Dermis microvascular lymphatic vessel endothelial cell (primary cell): ENCODE data around the gene KLF7. TPM values are rescaled to one million over a fixed set of nuclear protein-coding genes. Genes with fewer than 3 reads are reported as not detected.
A peak's percentile ranks its signal among the peaks of the same experiment; 100 is the strongest.

Experiments used
- DNase-seq, 2 donors: peaks; one replicate each; pipeline versions ENCODE4 v3.0.0 to v3.0.0-alpha.2; 2010; ENCODE audit warnings: low read depth in 2 of 2
- total RNA-seq: library from RNA; depleted of rRNA; stranded (reverse); fragments of >200 nt; gene quantifications from 2 replicates; pipeline ENCODE4 v1.2.1, GENCODE V29; 2014

KLF7 gene
- total RNA-seq, 1 donor from 2014 or later, result 8.5 TPM

DNA sequence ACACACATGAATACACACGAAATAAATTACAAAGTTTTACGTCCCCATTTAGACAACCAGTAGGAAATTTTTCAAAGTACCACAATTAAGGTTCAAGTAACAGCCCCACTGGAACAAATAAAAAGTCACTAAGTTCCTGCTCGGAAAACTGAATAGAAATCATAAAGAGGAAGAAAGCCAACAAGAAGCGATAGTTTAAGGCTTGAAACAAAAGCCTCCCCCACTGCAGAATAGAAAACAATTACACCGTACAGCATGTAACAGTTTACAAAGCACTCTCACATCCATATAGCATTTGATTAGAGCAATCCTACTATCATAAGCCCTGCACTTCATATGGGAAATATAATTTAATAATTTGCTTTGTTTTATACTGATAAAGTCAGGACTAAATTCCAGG, 15.5 kb downstream of the KLF7 start:
- DNase-seq, result no peak

DNA sequence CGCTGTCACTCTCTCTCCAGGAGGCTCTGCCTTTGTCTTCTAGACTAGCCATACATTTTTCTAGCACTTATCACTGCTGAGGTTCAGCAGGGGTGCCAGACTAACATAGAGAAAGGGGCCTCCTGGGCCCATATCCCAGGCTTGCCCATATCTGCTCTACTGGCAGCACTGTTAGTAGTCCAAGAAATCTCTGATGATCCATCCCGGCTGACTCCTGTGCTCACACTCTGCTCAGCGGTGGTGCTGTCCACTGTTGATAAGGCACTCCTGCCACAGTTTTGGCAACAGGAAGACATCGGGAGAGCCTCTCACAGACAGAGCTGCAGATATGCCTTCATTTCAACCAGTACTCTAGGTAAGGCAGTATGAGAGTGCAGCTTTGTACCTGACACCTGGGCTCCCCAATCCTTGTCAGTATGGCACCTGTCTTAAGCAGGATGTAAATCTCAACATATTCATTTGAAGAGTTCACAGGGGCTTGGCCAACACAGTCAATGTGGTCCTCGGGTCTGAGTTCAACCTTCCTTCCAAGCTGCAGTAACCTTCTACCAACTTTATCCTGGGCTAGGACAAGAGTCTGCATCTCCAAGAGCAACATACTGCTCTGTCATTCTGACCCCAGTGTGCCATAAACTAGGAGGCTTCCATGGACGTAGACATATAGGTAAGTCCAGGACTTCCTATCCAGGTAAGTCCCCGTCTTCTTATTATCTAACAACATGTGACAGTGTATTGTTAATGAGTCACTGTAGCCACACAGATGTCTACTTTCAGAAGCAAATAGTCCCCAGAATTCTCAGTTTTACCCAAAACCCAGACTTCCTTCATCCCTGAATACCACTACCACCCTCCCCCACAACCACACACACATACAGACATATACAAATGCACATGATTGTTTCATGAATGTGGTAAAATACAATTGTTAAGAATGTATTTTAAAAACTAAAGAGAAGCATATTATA, 16.2 kb downstream of the KLF7 start:
- peak in 1 of 2 donors; percentile 46 for DNase-seq

DNA sequence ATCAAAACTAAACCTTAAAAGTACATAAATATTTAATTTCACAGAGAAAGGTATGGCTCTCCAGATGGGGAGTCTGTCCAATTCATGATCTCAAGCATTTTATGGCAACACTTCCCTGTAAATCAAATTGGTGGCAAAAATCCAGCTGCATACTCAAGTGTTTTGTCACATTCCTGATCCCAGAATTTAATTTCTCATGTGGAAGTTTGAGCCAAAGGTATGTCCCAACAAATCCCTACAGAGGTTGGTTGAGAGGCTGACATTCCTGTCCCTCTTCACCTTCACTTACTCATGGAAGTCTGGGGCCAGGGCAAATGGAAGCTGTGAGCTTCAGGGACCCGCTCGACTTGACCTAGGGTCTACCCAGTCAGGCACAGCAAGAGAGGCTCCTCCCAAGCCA, 17.7 kb downstream of the KLF7 start:
- no peak for DNase-seq

DNA sequence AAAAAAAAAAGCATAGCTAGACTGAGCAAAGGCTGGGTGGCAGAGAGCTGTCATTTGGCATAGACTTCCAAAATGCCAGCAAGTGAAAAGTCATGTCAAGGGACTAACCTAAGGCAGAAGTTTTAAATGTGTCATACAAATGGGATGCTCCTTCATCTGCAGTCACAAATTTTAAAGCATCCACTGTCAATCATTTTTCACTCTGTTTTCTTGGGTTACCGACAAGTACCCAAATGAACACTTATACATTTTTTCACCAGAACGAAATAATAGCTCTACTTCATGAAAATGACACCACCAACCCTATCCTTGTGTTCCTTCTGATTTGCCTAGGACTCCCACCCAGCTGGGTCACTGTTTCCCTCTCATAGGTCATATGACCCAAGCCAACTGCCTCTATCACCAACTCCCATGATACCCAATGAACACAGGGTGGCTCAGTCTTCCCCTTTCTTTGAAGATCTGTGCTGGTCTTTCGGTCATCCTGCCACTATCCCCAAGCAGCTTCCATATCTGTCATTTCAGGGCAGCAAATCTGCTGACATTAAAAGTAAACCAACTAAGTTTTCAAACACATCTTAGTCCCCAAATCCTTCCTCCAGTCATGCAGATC, 21.5 kb downstream of the KLF7 start:
- no peak for DNase-seq

DNA sequence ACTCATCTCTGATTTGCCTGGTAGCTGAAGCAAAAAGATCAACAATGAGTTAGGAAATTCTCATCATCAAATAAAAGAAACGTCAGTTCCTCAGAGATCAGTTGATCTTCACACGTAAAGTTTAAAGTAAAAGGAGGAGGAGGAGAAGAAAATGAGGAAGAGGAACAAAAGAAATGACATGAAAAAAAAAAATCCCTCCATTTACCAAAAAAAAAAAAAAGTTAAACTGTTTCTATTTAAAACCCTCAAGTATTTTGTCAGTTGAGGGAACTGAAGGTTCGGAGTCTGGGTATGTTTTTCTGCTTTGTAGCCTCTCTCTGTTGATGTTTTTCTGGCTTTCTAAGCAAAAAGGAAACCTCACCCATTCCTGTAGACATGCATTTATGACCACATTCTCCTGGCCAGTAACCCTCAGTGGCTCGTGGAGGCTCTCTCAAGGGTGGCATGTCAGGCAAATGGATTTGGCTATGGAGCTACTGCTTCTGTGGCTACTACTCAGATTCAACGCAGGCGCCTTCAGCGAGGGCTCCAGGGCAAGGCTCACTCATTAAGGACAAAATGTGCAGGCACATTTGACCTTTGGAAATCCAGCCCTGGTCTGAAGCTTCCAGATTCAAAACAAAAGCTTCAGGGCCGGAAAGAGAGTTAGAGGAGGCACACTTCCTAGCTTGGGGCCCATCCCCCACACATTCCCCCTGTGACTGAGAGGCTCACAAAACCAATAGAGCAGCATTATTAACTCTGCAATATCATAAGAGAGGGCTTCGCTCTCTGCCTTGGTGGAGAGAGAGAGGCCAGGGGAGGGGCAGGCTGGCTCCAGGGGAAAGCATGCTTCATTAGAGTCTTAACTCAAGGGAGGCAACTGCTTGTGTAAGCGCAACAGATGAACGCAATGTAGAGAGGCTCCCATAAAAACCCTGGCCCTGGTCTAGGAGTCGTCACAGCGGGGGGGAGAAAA, 22.3 kb downstream of the KLF7 start:
- DNase-seq, result peak; percentile 78 to 92

DNA sequence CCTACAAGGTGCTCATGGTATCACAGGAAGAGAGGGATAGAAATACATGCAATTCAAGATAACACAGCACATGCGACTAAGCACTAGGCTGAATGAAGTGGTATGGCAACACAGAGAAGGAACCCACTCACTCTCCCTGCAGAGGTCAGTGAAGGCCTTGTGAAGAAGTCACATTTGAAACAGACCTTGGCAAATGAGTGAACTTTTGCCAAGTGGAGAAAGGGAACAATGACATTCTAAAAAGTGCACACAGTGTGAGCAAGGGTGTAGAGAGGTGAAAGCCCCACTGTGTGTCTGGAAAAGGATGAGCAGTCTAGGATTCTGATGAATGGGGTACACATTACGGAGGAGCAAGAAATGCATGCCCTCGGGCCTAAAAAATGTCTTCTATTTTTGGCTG, 23.3 kb downstream of the KLF7 start:
- DNase-seq, result peak in 1 of 2 donors; percentile 54

DNA sequence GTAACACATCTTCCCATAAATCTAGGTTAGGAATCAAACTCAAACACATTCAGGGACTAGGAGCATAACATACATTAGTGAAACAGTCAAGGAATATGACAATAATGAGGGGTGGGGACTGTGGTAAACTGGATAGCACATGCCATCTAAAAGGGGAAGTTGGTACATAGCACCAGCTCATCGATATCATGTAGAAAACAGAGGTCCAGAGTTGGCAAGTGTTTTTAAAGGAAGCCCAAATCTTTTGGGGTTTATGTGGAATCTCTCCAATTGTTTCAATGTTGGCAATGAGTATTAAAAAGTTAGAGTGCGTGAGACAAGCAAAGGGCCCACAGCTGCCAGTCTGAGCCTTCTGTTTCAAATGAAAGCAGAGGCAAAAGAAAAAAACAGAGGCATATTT, 24.4 kb downstream of the KLF7 start:
- no peak for DNase-seq

DNA sequence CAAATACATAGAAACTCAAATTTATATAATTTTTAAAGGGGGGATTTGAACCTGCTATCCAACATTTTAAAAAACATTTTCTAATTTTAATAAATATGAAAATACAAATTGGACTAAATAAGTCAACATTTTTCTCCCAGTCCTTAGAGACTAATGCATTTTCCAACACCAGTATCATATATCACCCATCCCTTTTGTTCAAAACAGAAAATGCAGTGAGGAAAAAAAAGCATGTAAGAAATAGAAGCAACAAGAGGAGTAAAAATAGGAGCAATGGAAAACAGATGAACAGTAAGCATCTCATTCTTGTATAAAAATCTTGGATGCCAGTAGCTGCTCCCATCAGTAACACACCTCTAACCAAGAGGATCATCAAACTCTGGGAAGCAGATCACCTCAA, 25.5 kb downstream of the KLF7 start:
- no peak for DNase-seq

DNA sequence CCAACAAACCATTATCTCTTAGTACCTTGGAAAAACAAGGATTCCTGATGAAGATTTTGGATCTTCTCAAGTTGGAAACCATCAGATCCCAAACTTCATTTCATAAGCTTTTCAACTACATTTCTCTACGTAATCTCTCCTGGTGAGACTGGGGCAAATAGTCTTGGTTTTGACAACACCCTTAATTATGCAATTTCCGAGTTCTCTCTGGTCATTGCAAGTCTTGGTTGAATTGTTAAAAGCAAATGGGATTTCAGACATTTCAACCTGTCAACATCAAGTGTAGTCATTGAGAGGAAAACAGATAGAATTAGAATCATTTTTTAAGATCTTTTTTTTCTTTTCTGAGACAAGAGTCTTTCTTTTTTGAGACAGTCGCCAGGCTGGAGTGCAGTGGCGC, 26.2 kb downstream of the KLF7 start:
- no peak for DNase-seq

DNA sequence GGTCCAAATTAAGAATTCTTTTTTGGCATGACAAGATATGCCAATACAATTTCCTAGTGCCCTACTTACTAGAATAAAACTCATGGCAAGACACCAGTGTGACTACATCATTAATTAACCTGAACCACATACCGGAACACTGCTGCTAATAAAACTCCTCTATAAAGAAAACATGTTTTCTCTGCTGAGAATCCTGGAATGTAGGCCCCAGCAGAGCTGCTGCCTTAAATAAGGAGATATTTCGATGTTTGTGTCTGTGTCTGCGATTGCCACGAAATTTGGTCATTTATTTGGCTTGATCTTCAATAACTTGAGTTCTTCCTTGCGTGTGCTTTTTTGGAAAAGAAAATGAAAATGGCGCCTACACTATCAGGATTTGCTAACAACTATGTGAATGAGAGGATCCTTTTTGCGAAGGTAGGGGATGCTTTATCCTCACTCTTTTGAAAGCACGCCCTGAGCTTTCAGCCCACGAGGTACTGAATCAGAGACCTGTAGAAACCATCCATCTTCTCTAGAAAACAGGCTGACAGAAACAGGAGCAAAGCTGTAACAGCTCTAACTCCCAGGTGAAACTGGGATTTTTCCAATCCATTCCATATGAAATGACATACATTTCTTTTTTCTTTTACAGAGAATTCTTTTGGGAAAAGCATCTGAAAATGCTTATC, 27.0 kb downstream of the KLF7 start:
- no peak for DNase-seq

DNA sequence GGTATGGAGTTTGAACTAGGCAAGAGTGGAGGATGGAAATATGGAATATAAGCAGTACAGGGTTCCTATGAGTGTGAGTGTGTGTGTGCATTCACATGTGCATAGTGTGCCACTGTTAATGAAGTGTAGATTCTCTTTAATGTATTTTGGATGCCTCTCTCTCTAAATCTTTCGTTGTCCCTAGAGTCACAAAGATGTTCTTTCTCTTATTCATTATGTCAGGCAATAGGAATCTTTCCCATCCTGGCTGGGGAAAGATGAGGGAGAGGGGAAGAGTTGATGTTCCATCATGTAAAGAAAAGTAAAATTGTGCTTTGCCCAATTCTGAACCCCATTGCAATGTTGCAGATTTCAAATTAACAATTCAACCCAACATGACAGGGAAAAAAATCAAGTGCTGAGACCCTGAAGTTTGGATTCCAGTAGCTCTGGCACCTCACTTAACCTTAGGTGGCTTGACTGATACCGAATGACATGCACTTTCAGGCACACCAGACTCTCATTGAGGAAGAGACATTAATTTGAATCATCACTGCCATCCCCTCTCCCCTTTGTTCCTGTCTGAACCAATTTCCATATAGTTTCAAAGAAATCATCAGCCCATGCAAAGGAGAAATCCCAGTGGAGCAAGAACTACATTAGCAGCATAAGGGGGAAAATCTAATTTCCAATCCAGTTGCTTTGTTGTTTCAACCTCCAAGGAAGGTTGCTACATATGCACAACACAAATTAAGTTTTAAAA, 28.0 kb downstream of the KLF7 start:
- DNase-seq, result no peak

DNA sequence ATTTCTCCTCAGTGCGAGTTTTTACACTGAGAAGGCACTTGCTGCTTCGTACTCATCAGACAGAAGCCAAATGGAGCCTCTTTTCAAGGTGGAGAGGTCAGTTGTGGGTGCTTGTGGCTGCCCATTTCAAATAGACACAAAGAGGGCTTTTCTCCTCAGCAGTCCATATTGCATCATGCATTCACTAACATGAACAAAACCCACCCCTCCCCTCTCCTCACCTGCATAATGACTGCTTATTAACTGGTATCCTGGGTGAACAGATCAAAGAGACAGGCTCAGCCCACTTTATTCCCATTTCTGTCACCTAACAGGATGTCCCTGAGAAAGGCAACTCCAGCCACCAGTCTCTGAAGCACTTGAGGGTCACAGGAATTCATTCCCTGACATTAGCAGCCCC, 28.9 kb downstream of the KLF7 start:
- no peak for DNase-seq

DNA sequence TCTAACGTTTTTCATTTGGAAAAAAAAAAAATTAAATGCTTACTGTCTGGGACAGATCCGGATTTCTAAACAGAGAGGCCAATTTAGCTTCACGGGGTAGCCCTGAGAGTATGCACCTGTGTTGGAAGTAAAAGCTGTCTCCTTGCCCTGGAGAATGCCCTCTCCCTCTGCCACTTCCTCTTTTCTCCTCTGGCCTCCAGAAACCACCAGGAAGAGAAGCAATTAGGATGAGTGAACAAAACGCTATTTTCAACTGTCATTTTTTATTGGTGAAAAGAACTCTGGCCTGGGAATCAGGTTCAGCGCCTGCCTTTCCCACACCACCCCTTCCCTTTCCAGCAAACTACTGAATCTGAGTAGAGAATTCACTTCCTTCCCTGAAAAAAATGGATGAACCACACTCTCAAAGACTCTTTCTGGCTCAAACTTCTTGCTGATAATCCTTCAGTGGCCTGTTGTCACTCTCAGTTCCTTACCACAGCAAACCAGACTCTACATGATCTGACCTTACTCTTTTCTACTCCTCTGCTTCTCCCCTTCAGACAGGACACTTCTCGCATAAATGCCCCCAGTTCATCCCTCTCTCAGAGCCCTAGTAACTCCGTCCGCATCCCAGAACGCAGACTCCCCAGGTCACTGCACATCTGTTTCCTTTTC, 29.8 kb downstream of the KLF7 start:
- no peak for DNase-seq

DNA sequence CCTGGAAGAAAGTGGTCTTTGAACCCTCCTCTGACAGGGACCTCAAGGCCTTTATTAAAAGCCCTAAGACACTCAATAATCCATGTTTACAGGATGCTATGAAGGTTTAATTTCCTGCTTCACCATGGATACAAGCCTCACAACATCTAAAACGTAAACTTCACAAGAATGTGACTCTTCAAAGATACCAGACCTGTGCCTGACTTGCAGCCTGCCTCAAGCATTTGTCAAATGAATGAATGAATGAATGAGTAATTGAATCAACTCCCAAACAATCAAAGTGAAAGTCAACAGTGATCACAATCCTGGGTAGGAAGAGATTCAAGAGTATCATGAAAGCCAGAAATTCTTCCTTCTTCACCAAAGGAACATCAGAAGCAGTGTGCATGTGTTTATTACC, 30.4 kb downstream of the KLF7 start:
- peak in 1 of 2 donors; percentile 88 for DNase-seq

DNA sequence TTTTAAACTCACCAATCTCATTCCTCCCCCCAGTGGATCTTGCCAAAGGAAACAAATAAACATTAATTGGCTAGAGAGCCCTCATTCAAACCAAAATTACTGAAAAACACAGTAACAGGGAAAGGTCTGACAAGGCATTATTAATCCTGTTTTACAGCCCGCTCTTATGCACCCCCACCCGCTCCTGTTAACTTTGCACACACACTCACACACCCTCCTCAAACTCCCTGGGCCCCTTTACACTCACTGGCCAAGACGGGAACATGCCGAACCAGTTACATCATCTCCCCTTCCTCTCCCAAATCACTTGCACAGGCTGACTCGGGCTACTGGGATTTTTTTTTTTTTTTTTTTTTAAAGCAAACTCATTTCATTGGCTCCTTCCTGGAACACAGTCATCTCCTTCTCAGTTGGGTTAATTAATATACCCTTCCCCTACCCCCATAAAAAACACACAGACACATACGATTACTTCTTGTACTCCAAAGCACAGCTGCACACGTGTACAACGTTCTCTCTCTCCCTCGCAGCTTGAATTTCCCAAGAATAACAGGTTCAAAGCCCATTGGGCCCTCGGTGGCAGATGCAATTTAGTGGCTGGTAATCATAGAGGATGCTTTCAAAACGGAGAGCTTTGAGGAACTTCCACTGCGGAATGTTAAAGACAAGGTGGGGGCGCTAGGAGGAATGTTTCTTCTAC, 31.8 kb downstream of the KLF7 start:
- DNase-seq, result peak in 1 of 2 donors; percentile 80

DNA sequence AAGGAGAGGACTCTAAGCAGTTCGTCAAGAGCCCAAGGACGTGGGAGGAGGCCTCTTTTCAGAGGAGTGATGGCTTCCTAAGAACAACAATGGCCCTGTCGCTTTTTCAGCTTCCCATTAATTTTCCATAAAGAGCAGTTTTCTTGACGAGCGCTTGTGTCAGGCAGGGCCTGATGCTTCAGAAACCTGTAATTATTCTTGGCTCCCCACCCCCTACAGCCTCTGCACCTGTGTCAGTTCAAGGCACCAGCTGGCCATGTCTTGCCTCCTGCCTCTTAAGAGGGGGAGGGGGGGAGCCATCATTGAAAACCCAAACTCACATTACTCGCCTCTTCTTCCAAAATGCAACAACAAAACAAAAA, 32.3 kb downstream of the KLF7 start:
- DNase-seq, result peak in 1 of 2 donors; percentile 40

DNA sequence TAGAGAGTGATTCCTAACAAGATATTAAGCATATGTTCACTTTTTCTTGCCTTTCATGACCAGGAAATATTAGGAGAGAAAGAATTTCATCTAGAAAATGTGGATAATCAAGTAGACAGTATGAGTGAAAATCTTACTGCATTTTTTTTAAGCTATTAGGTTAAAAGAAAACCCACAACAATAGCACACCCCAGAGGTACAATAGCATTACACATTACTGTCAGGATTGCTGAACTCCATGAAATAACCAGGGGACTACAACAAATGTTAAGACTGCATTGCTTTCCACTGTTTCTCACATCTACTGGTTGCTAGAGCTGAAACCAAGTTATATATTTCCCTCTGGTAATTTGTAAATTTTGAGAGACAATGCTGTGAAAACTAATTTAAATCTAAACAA, 33.7 kb downstream of the KLF7 start:
- peak in 1 of 2 donors; percentile 45 for DNase-seq

DNA sequence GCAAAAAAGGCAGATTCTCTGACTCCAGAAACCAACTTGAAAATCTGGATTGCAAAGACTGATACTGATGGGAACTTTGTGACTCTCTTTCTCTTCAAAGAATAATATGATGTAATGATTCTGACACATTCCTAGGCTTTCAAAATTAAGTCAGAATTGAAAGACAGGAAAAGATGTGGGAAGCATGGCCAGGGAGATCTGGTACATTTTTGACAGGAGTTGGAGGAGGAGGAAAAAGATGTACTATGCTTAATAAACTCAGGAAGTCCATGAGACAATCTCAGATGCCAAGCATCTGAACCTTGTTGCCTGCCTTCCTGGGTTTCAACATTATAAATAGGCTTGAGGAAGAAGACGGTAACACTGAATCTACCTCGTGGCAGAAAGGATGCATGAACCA, 34.2 kb downstream of the KLF7 start:
- DNase-seq, result peak in 1 of 2 donors; percentile 57

DNA sequence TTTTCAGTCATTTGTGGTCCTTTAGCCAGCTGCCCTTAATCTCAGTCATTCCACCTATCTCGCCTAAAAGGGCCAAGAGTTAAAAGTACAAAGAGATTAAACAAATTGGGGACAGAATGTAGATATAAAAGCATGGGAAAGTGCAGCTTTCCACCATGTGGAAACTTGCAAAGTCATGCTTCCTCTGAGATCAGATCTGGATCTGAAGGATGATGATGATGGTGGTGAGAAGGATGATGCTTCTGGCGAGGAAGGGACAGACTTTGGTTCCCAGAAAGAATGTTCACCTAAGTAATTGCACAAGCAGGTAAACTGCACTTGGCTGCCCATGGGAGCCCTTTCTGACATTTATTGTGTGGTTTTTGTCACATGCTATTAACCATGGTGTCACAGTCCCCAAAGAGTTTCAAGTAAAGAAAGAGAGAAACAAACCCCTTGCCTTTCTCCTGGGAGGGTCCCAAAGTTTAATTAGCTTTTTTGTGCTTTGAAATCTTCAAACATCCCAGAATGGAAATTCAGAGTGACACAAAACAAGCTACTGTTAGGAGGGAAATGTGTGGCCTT, 34.7 kb downstream of the KLF7 start:
- no peak for DNase-seq
